B cell (primary cell): ENCODE results near the gene RIPOR1. TPM values are rescaled to one million over a fixed set of nuclear protein-coding genes. Genes with fewer than 3 reads are reported as not detected.

ENCODE experiments used
- ATAC-seq: fragments of 200-7000 bp; cut with Tn5 transposase; one replicate; pipeline ENCODE4 v1.10.0; 2021; ENCODE audit warnings: low read depth, mild to moderate bottlenecking, moderate number of reproducible peaks, moderate library complexity
- CTCF ChIA-PET: fragments of 350-600 bp; sonication (Branson Sonifier 250); formaldehyde crosslinking; loops from one replicate; lab custom pipeline; 2021; ENCODE audit warnings: antibody characterized with exemption, inconsistent platforms; lab: Charles Lee
- POLR2A ChIA-PET: fragments of 350-600 bp; sonication (Branson Sonifier 250); formaldehyde crosslinking; loops from one replicate; lab custom pipeline; 2021; ENCODE audit warnings: antibody characterized with exemption; lab: Charles Lee
- DNase-seq: peaks from one replicate; pipeline ENCODE4 v3.0.0; 2013
- H2AFZ ChIP-seq: 2 replicates; pipeline ENCODE4 v1.6.1; 2012; ENCODE audit warnings: mild to moderate bottlenecking, low read depth, low read length; ENCODE audit not compliant: insufficient read depth, poor library complexity, severe bottlenecking
- H3K27ac ChIP-seq, 2 donors: 1 replicate in 1 of 2; 2 replicates in 1 of 2; pipeline ENCODE4 v1.5.1; 2012 to 2013; ENCODE audit warnings: low read length in 2 of 2, mild to moderate bottlenecking in 2 of 2, moderate library complexity in 1 of 2
- H3K27me3 ChIP-seq, 4 experiments: fragments of 200-600 bp in 1 of 4; sonication (generic) in 1 of 4; replicated peaks in 1 of 4; 1 replicate in 2 of 4; 2 replicates in 2 of 4; pipeline versions ENCODE4 v1.6.1 to v1.7.0; 2013 to 2016; ENCODE audit warnings: low read length in 3 of 4, mild to moderate bottlenecking in 2 of 4, mixed read lengths in 1 of 4, moderate library complexity in 1 of 4; ENCODE audit not compliant: insufficient read depth in 4 of 4, control insufficient read depth in 3 of 4; ENCODE audit errors: control extremely low read depth in 1 of 4
- H3K36me3 ChIP-seq, 2 experiments: replicated peaks in 1 of 2; 1 replicate in 1 of 2; 2 replicates in 1 of 2; pipeline versions ENCODE4 v1.6.1 to v1.7.1; 2013; ENCODE audit warnings: low read length in 1 of 2; ENCODE audit not compliant: insufficient read depth in 2 of 2, control insufficient read depth in 1 of 2; ENCODE audit errors: control extremely low read depth in 1 of 2, extremely low read depth in 1 of 2
- H3K4me1 ChIP-seq, 2 donors: fragments of 200-600 bp in 1 of 2; sonication (generic) in 1 of 2; 1 replicate in 1 of 2; 2 replicates in 1 of 2; pipeline versions ENCODE4 v1.5.1 to v1.6.1; 2013 to 2017; ENCODE audit warnings: low read length in 2 of 2; ENCODE audit not compliant: control insufficient read depth in 2 of 2, insufficient read depth in 2 of 2
- H3K4me2 ChIP-seq: replicated peaks from 2 replicates; pipeline ENCODE3; 2012; ENCODE audit warnings: mild to moderate bottlenecking, low read depth, low read length; ENCODE audit not compliant: poor library complexity, severe bottlenecking
- H3K4me3 ChIP-seq, 5 experiments: fragments of 200-600 bp in 1 of 5; sonication (generic) in 1 of 5; 1 replicate in 3 of 5; 2 replicates in 2 of 5; pipeline versions ENCODE4 v1.5.1 to v1.7.0; 2011 to 2016; ENCODE audit warnings: low read length in 4 of 5, mild to moderate bottlenecking in 4 of 5, low read depth in 2 of 5, control low read depth in 1 of 5, moderate library complexity in 1 of 5; ENCODE audit not compliant: insufficient read depth in 1 of 5; ENCODE audit errors: control extremely low read depth in 1 of 5, extremely low read depth in 1 of 5
- H3K79me2 ChIP-seq: fragments of 200-600 bp; sonication (generic); one replicate; pipeline ENCODE4 v1.6.0; 2016; ENCODE audit warnings: low read length; ENCODE audit not compliant: control insufficient read depth, insufficient read depth
- H3K9ac ChIP-seq: fragments of 200-600 bp; sonication (generic); 2 replicates; pipeline ENCODE4 v1.6.1; 2017; ENCODE audit warnings: mild to moderate bottlenecking, low read length, moderate library complexity
- H3K9me3 ChIP-seq, 3 donors: one replicate each; pipeline versions ENCODE4 v1.6.1 to v1.7.1; 2013; ENCODE audit warnings: low read length in 2 of 3; ENCODE audit not compliant: control insufficient read depth in 2 of 3, insufficient read depth in 1 of 3; ENCODE audit errors: control extremely low read depth in 1 of 3
- H4K20me1 ChIP-seq: 2 replicates; pipeline ENCODE4 v1.6.0; 2012; ENCODE audit warnings: mild to moderate bottlenecking, low read length; ENCODE audit not compliant: insufficient read depth, control insufficient read depth, poor library complexity, severe bottlenecking
- H3K27ac Mint-ChIP-seq: one replicate; pipeline ENCODE4 v1.8.0; 2021; ENCODE audit warnings: mixed read lengths
- H3K27me3 Mint-ChIP-seq: one replicate; pipeline ENCODE4 v1.8.0; 2021; ENCODE audit warnings: mixed read lengths
- H3K4me1 Mint-ChIP-seq: one replicate; pipeline ENCODE4 v1.8.0; 2021; ENCODE audit warnings: mixed read lengths
- H3K4me3 Mint-ChIP-seq: one replicate; pipeline ENCODE4 v1.8.0; 2021; ENCODE audit warnings: mixed read lengths
- H3K9me3 Mint-ChIP-seq: one replicate; pipeline ENCODE4 v1.8.0; 2022; ENCODE audit warnings: mixed read lengths; ENCODE audit not compliant: insufficient read depth
- EZH2 ChIP-seq: IDR thresholded peaks from 2 replicates; pipeline ENCODE4 v1.6.1; 2012; ENCODE audit warnings: borderline replicate concordance, low read depth, mild to moderate bottlenecking, moderate library complexity, low read length; ENCODE audit not compliant: insufficient read depth, poor library complexity, severe bottlenecking
- WGBS: methylation state at CpG from one replicate; pipeline ENCODE4 v1.1.5; 2013; ENCODE audit warnings: missing lambda C conversion rate; ENCODE audit not compliant: insufficient coverage; 5-methylcytosine and 5-hydroxymethylcytosine counted together
- intact Hi-C: fragments of 100-400 bp; cut with micrococcal nuclease; formaldehyde crosslinking; loops from one replicate; pipeline ENCODE4 v1.10.0; 2022
- polyA plus RNA-seq: library from polyadenylated mRNA; depleted of rRNA; stranded (reverse); fragments of >200 nt; gene quantifications from 2 replicates; pipeline ENCODE4 v1.2.3, GENCODE V29; 2012
- small RNA-seq: library from RNA; depleted of rRNA; stranded (forward); fragments of <200 nt; gene quantifications from one replicate; pipeline ENCODE3, GENCODE V24; 2012; ENCODE audit warnings: low replicate concordance, low read depth; ENCODE audit not compliant: insufficient read length
- total RNA-seq, 2 donors: library from RNA; stranded (reverse); fragments of 120-200 nt in 1 of 2; gene quantifications; 1 replicate in 1 of 2; 2 replicates in 1 of 2; pipeline versions ENCODE4 v1.2.3 to v1.2.4, GENCODE V29; 2013 to 2022
- TF ChIP-seq, protein P1 (sequence below): fragments of 200-600 bp; IDR thresholded peaks from one replicate; pipeline ENCODE4 v1.8.0; 2022; ENCODE audit warnings: antibody characterized with exemption, mild to moderate bottlenecking

RIPOR1 gene
- total and polyA plus RNA-seq, 2 donors (not counting 1 experiment from before 2014, with no cell fraction given), result 124 to 363 TPM

DNA sequence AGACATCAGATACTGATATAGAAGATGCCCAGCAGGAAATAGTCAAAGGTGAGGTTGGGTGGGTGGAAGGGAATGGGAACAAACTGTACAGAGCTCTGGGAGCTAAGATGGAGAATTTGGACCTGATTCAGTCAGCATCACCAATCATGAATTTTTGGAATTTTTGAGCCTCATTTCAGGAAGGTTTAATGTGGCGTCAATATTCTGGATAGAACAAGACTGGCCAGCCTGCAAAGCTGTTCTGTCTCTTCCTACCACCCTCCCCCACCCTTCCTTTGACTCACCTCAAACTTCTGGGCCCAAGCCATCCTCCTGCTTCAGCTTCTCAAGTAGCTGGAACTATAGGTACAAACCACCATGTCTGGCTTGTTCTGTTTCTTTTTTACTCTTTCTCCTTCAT lies 66.3 kb downstream of the RIPOR1 start:
- no peak for ATAC-seq
- H3K27ac Mint-ChIP-seq, result no peak overlapping the region
- TF ChIP-seq EZH2, result no peak
- TF ChIP-seq, protein P1, sequence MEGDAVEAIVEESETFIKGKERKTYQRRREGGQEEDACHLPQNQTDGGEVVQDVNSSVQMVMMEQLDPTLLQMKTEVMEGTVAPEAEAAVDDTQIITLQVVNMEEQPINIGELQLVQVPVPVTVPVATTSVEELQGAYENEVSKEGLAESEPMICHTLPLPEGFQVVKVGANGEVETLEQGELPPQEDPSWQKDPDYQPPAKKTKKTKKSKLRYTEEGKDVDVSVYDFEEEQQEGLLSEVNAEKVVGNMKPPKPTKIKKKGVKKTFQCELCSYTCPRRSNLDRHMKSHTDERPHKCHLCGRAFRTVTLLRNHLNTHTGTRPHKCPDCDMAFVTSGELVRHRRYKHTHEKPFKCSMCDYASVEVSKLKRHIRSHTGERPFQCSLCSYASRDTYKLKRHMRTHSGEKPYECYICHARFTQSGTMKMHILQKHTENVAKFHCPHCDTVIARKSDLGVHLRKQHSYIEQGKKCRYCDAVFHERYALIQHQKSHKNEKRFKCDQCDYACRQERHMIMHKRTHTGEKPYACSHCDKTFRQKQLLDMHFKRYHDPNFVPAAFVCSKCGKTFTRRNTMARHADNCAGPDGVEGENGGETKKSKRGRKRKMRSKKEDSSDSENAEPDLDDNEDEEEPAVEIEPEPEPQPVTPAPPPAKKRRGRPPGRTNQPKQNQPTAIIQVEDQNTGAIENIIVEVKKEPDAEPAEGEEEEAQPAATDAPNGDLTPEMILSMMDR, result no peak
- no peak for DNase-seq
- WGBS, result 100% methylated on average over 1 of the region's 1 CpG
- H3K4me3 ChIP-seq, result no peak overlapping the region
- POLR2A ChIA-PET, result no interaction called here
- no peak overlapping the region for H3K4me3 Mint-ChIP-seq
- intact Hi-C loops, result no loop called here
- no peak overlapping the region for H3K9ac ChIP-seq
- no peaks in the 10 kb centered on the region for H3K27me3 ChIP-seq
- H3K27me3 Mint-ChIP-seq, result no peaks in the 10 kb centered on the region
- H3K36me3 ChIP-seq, result peaks cover 2 to 21% of the 10 kb centered on the region in 2 experiments
- H3K4me2 ChIP-seq, result no peak overlapping the region
- H3K27ac ChIP-seq, result peak overlapping the region in 1 of 2 donors; percentile 12
- CTCF ChIA-PET, result interaction anchor here (0.6 to 1.6 kb wide), 6 partner anchors 11 to 74 kb away, joined by 3 to 4 read pairs (median 3); no protein-coding TSS in a partner anchor
- peaks cover 27% of the 10 kb centered on the region for H3K4me1 Mint-ChIP-seq
- H3K9me3 Mint-ChIP-seq, result no peaks in the 10 kb centered on the region
- H3K9me3 ChIP-seq, result no peaks in the 10 kb centered on the region
- peaks cover 70% of the 10 kb centered on the region for H4K20me1 ChIP-seq
- H3K4me1 ChIP-seq, result no peaks in the 10 kb centered on the region
- no peak overlapping the region for H2AFZ ChIP-seq
- H3K79me2 ChIP-seq, result peaks cover 69% of the 10 kb centered on the region

Small RNA genes lying within 50 kb of the gene (small RNA-seq; reads per million reads assigned to genes)
- gene AC027682.3, result not detected

Other genes with a start within 250 kb of the RIPOR1 start
- gene PLEKHG4, start 249.3 kb upstream of the RIPOR1 start, total RNA-seq, result 6.0 and 6.7 TPM in 2 replicates
- gene PLEKHG4, start 249.3 kb upstream of the RIPOR1 start, polyA plus RNA-seq, result 4.6 and 7.1 TPM in 2 replicates
- gene KCTD19, start 202.1 kb upstream of the RIPOR1 start, total RNA-seq, result not detected in 2 replicates
- 0.22 and 0.52 TPM in 2 replicates for gene KCTD19, start 202.1 kb upstream of the RIPOR1 start, polyA plus RNA-seq
- not detected in 2 replicates for gene LRRC36, start 202.0 kb upstream of the RIPOR1 start, total RNA-seq
- gene LRRC36, start 202.0 kb upstream of the RIPOR1 start, polyA plus RNA-seq, result 0.98 and 1.5 TPM in 2 replicates
- not detected in 2 replicates for gene TPPP3, start 135.3 kb upstream of the RIPOR1 start, total RNA-seq
- 0.29 and 0.31 TPM in 2 replicates for gene TPPP3, start 135.3 kb upstream of the RIPOR1 start, polyA plus RNA-seq
- gene ZDHHC1, start 112.4 kb upstream of the RIPOR1 start, total RNA-seq, result 2.4 and 2.8 TPM in 2 replicates
- 0.58 and 0.71 TPM in 2 replicates for gene ZDHHC1, start 112.4 kb upstream of the RIPOR1 start, polyA plus RNA-seq
- not detected in 2 replicates for gene HSD11B2, start 97.7 kb upstream of the RIPOR1 start, total RNA-seq
- gene HSD11B2, start 97.7 kb upstream of the RIPOR1 start, polyA plus RNA-seq, result 0.06 and 0.09 TPM in 2 replicates
- 59.7 and 62.1 TPM in 2 replicates for gene ATP6V0D1, start 47.7 kb upstream of the RIPOR1 start, total RNA-seq
- gene ATP6V0D1, start 47.7 kb upstream of the RIPOR1 start, polyA plus RNA-seq, result 56.3 and 91.0 TPM in 2 replicates
- not detected in 2 replicates for gene AGRP, start 45.3 kb upstream of the RIPOR1 start, total RNA-seq
- not detected in 2 replicates for gene AGRP, start 45.3 kb upstream of the RIPOR1 start, polyA plus RNA-seq
- 78.4 and 80.6 TPM in 2 replicates for gene CTCF, start 33.7 kb downstream of the RIPOR1 start, total RNA-seq
- 42.7 and 55.2 TPM in 2 replicates for gene CTCF, start 33.7 kb downstream of the RIPOR1 start, polyA plus RNA-seq
- gene CARMIL2, start 116.3 kb downstream of the RIPOR1 start, total RNA-seq, result 167 and 170 TPM in 2 replicates
- gene CARMIL2, start 116.3 kb downstream of the RIPOR1 start, polyA plus RNA-seq, result 169 and 235 TPM in 2 replicates
- 47.6 and 58.1 TPM in 2 replicates for gene ACD, start 131.4 kb downstream of the RIPOR1 start, total RNA-seq
- gene ACD, start 131.4 kb downstream of the RIPOR1 start, polyA plus RNA-seq, result 60.2 and 71.4 TPM in 2 replicates
- 13.6 and 14.8 TPM in 2 replicates for gene PARD6A, start 132.1 kb downstream of the RIPOR1 start, total RNA-seq
- 7.9 and 15.9 TPM in 2 replicates for gene PARD6A, start 132.1 kb downstream of the RIPOR1 start, polyA plus RNA-seq
- gene ENKD1, start 137.9 kb downstream of the RIPOR1 start, total RNA-seq, result 12.8 and 14.3 TPM in 2 replicates
- gene ENKD1, start 137.9 kb downstream of the RIPOR1 start, polyA plus RNA-seq, result 12.6 and 13.3 TPM in 2 replicates
- 8.7 and 9.9 TPM in 2 replicates for gene C16orf86, start 138.0 kb downstream of the RIPOR1 start, total RNA-seq
- 13.3 and 18.0 TPM in 2 replicates for gene C16orf86, start 138.0 kb downstream of the RIPOR1 start, polyA plus RNA-seq
- gene GFOD2, start 190.5 kb downstream of the RIPOR1 start, total RNA-seq, result 18.1 and 18.2 TPM in 2 replicates
- gene GFOD2, start 190.5 kb downstream of the RIPOR1 start, polyA plus RNA-seq, result 9.5 and 11.9 TPM in 2 replicates